IPS-18c (cell line): ENCODE data around the gene PRDM16.

Source experiments
- H3K4me3 ChIP-seq: 2 replicates; pipeline ENCODE4 v1.7.0; 2013; ENCODE audit warnings: low read depth, mild to moderate bottlenecking, low read length, moderate library complexity; ENCODE audit not compliant: insufficient read depth
- H3K9me3 ChIP-seq: one replicate; pipeline ENCODE4 v1.6.1; 2013; ENCODE audit warnings: mild to moderate bottlenecking, low read length, moderate library complexity; ENCODE audit not compliant: control insufficient read depth, insufficient read depth

PRDM16 gene

GRCh38 chr1:3422638-3423037 lies 353.6 kb downstream of the PRDM16 start:
- Histone ChIP-seq H3K9me3 (no peaks in the 10 kb centered on the region), H3K4me3 (no peak overlapping the region)

DNA sequence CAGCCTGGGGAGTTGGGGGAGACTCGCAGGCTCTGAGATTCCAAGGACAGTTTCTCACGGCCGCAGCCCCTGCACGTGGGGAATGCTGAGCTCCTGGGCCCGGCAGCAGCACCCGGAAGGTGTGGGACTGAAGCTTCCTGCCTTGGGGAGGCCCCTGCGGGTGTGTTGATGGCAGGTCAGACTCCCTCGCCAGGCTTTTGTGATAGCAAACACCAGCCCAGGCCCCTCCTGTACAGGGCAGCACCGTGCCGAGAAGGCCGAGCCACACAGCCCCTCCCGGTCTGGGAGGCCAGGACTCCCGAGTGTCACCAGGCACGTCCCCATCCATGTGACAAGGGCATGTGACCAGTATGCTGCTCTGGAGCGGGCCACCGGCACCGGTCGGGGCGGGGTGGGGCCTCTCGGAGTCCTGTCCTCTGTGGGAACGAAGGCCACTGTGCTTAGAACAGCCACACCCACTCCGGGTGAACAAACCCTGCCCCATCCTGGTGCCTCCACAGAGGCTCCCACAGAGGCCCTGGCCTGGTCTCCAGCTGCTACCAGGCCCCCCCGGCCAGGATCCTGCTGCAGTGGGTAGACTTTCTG lies 354.3 kb downstream of the PRDM16 start:
- no peak overlapping the region for H3K4me3 ChIP-seq
- H3K9me3 ChIP-seq: no peaks in the 10 kb centered on the region

DNA sequence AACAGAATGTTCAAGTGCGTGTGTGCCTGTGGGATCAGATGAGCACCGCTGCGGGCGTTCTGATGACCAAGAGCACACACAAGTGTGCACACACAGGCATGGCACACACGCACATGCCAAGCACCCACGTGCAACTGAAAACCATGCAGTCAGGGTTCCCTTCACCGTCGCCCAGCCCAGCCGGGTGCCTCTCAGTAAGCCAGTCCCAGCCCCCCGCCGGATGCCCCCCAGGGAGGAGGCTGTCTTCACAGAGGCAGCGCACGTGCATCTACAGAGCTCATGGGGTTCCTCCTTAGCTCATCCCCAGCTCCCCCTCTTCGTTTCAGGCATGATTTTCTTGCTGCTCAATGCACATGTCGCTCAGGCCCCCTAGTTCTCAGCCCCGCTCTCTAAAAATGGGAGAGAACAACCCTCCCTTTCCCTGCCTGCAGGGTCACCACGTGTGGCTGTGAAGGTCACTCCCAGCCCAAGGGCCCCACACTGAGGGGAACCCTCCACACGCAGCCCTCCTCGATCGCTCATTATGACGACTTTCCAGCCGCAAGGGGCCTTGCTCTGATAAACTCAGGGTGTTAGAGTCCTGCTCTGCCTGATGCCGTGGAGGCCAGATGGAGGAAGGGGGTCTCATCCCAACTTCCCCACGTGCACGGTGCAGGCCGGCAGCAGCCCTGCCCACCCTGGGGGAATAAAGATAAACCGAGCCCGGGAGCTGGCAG lies 355.1 kb downstream of the PRDM16 start:
- Histone ChIP-seq H3K4me3 (no peak overlapping the region), H3K9me3 (no peaks in the 10 kb centered on the region)

- Histone ChIP-seq H3K4me3 (no peak overlapping the region), H3K9me3 (no peaks in the 10 kb centered on the region)
Measured at GRCh38 chr1:3425486-3426215, 356.6 kb downstream of the PRDM16 start.

DNA sequence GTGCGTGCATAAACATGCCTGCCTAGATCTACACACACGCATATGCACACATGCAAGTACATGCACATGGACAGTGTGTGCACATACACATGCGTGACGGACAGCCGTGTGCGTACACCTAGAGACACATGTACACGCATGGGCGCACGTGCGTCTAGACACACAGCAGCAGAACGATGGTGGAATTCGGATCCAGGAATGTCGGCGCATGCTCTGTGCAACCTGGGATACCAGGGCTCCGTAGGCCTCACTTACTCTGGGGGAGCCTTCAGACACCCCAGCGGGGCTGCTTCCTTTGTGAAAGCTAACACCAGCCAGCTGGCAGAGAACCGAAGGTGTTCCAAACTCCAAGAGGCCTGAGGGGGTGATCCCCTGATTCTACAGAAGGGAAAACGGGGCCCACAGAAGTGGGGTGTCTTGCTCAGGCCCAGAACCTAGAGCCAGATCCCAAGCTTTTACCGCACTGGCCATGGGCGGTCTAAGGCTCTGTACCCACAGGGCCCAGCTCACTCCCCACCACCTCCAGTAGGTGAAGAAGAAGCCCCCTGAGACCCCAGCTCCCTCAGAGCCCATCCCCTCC lies 358.0 kb downstream of the PRDM16 start:
- no peak overlapping the region for H3K4me3 ChIP-seq
- no peaks in the 10 kb centered on the region for H3K9me3 ChIP-seq

DNA sequence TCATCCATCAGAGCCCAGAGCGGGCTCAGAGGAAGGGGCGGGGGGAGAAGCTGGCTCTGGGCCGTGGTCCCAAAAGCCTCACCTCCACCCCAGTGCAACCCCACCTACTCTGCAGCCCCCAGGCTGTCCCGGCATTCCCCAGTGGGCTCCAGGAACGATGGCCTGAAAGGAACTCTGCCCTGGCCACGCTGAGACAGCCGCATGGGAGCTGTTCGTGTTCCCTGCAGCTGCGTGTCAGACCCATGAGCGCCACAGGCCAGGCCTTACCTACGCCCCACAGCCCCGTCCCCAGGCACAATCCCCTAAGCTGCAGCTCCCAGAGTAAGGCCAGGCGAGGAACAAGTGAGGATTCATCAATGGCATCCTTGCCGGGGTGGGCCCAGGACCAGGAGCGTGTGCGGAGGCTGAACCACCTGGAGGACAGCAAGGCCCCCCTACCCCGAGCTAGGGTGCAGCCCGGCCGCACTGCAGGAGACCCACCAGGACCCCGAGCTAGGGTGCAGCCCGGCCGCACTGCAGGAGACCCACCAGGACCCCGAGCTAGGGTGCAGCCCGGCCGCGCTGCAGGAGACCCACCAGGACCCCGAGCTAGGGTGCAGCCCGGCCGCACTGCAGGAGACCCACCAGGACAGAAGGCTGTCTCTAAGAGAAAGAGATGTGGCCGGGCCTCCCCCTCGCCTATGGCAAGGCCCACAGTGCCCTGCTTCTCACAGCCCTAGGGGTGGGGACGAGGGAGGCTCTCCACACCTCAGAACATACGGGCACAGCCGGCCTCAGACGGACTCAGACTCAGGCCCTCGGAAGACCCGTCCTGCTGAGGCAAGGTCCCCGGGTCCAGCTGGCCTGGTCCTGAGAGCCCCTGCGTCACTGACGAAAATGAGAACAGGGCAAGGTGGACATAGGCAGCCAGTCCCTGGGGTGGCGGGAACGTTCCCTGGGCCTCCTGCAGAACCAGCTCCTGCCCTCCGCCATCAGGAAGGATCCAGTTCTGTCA lies 359.0 kb downstream of the PRDM16 start:
- no peak overlapping the region for H3K4me3 ChIP-seq
- H3K9me3 ChIP-seq: no peaks in the 10 kb centered on the region

DNA sequence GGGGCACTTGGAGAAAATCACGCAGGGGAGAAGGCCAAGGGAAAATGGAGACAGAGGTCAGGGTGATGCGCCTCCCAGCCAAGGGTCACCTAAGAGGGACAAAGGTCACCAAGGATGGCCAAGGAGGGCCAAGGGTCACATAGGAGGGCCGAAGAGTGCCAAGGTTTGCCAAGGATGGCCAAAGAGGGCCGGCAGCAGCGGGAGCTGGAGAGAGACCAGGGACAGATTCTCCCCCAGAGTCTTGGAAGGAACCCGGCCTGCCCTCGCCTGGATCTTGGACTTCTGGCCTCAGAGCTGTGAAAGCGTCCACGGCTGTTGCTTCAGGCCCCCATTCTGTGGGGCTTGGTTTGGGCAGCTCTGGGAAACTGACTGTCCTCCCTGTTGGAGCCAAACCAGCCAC lies 359.9 kb downstream of the PRDM16 start:
- Histone ChIP-seq H3K9me3 (no peaks in the 10 kb centered on the region), H3K4me3 (no peak overlapping the region)

DNA sequence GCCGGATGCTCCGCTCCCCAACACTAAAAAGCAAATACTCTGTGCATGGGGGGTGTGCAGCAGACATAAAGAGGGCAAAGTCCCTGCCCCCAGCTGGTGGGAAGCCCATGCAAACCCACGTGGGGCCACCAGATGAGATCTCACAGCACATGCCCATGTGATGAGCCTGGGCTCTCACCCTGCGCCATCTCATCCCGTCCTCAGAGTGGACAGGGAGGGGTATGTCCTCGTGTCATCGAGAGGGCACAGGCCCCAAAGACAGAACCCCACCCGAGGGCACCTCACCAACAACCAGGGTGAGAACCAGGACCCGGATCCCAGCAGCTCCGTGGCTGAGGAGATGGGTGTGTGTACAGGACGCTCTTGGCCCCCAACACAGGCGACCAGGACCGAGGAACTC lies 360.3 kb downstream of the PRDM16 start:
- H3K4me3 ChIP-seq: no peak overlapping the region
- H3K9me3 ChIP-seq: no peaks in the 10 kb centered on the region

GRCh38 chr1:3429766-3430165 lies 360.8 kb downstream of the PRDM16 start:
- H3K4me3 ChIP-seq: no peak overlapping the region
- H3K9me3 ChIP-seq: no peaks in the 10 kb centered on the region

DNA sequence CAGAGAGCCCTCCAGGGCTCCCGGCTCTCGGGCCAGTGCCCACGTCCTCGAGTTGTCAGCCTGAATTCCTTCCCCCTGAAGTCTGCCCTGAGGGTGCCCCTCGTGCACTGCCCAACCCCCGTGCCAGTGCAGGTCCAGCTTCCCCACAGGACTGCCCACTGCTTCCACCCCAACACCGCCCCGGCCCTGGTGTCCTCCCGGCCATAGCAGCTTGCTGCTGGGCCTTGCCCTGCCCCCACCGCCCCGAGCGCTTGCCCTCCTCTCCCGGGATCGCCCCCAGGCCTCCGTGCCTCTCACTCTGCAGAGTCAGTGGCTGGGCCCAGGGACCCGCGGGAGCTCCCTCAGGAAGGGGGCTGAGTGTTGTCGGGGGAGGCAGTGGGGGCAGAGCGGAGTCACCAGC lies 361.4 kb downstream of the PRDM16 start:
- Histone ChIP-seq H3K9me3 (no peaks in the 10 kb centered on the region), H3K4me3 (no peak overlapping the region)

DNA sequence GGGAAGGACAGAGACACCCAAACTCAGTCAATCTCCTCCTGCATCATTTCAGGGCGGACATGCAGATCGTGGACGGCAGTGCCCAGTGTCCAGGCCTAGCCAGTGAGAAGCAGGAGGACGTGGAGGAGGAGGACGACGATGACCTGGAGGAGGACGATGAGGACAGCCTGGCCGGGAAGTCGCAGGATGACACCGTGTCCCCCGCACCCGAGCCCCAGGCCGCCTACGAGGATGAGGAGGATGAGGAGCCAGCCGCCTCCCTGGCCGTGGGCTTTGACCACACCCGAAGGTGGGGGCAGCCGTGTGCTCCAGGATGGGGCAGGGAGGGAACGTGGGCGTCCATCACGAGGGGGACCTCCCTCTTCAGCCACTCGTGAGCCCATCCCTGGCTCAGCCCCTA lies 361.8 kb downstream of the PRDM16 start:
- Histone ChIP-seq H3K9me3 (no peaks in the 10 kb centered on the region), H3K4me3 (no peak overlapping the region)

GRCh38 chr1:3431266-3431665 lies 362.3 kb downstream of the PRDM16 start:
- no peak overlapping the region for H3K4me3 ChIP-seq

DNA sequence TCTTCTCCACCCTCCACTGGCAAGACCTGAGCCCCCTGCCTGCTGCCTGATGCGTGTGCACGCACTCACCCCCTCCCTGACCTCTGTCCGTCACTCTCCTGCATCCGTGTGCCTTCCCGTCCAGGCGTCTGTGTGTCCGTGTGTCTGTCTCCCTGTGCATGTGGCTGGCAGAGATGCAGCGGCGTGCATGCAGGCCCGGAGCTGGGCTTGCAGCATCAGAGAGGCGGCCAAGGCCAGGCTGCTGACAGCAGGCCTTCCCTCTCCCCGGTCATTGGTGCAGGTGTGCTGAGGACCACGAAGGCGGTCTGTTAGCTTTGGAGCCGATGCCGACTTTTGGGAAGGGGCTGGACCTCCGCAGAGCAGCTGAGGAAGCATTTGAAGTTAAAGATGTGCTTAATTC lies 362.7 kb downstream of the PRDM16 start:
- Histone ChIP-seq H3K4me3 (no peak overlapping the region), H3K9me3 (no peaks in the 10 kb centered on the region)

More at GRCh38 chr1:3431266-3431665, 362.3 kb downstream of the PRDM16 start:
- no peaks in the 10 kb centered on the region for H3K9me3 ChIP-seq

DNA sequence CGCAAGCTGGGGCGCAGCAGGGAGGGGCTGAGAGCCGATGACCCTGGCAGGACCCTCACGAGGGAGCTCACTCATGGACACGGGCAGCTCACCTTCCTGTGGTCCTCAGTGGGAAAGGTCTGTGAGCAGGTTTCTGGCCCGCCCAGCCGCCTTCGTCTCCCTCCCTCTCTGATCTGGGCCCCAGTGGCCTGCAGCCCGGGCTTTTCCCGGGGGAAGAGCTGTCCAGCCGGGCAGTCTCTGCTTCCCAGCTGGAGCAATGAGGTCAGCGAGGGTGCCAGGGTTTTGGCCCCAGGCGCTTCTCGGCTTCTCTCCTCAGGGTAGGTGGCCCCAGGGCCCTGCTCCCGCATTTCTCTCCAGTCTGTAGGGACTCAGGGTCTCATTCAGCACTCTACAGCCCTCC lies 363.3 kb downstream of the PRDM16 start:
- Histone ChIP-seq H3K9me3 (no peaks in the 10 kb centered on the region), H3K4me3 (no peak overlapping the region)

DNA sequence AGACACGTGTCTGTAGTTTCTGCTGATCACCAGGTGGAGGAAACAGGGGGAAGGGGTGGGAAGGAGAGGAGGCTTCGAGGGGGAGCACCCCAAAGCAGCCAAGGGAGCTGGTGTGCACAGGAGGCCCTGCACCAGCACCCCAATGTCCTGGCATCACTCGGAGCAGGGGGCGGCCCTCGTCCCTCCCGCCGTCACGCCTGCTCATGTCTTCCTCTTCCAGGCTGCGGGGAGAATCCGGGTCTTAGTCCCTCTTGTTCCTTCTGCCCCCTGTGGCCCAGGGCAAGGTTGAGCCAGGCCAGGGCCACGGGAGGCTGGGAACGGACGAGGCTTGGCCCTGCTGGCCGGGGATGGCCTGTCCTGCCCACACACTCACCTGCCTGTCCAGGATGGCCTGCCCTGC lies 364.1 kb downstream of the PRDM16 start:
- Histone ChIP-seq H3K4me3 (no peak overlapping the region), H3K9me3 (no peaks in the 10 kb centered on the region)

DNA sequence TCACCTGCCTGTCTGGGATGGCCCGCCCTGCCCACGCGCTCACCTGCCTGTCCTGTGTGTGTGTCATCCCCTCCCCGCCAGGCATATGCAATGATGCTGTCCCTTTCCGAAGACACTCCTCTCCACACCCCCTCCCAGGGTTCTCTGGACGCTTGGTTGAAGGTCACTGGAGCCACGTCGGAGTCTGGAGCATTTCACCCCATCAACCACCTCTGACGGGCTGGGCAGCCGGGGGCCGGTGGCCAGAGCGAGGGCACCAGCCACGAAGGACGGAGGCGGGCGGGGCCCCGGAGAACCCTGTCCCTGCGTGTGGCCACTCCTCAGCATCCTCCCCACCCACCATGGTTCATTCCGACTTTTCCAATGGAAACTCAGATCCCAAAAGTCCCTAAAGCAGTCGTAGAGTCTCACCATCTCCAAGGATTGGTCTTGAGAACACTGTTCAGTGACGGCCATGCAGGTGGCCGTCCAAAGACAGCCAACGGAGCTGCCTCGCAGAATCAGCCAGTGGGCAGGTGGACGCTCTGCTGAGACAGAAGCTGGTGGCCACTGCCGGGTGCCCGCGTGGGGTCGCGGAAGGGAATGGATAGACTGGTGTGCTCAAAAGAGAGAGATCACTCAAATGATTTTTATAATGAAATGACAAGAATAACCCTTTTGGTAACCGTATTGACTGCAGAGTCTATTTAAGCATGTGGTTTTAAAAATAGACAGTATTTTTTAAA lies 364.8 kb downstream of the PRDM16 start:
- Histone ChIP-seq H3K4me3 (no peak overlapping the region), H3K9me3 (peaks cover 1% of the 10 kb centered on the region)
